PFSK-1 (cell line): ENCODE measurements around the gene FBXL13.

Experiments
- FOXP2 ChIP-seq: optimal IDR thresholded peaks from 2 replicates; pipeline ENCODE3; 2011; ENCODE audit warnings: borderline replicate concordance, control low read depth, inconsistent platforms; ENCODE audit not compliant: insufficient read depth; ENCODE audit errors: extremely low read length, extremely low read depth
- POLR2AphosphoS5 ChIP-seq: IDR thresholded peaks from 2 replicates; pipeline ENCODE4 v1.6.1; 2012; ENCODE audit warnings: low read depth, mild to moderate bottlenecking, control low read depth, low read length, moderate library complexity
- REST ChIP-seq, 2 experiments: IDR thresholded peaks; 2 replicates each; pipeline versions ENCODE4 v1.6.1 to v1.8.0; 2011 to 2012; ENCODE audit warnings: low read depth in 2 of 2, low read length in 2 of 2, control low read depth in 1 of 2, inconsistent platforms in 1 of 2, mild to moderate bottlenecking in 1 of 2, moderate library complexity in 1 of 2; ENCODE audit not compliant: insufficient read depth in 1 of 2
- SIN3A ChIP-seq: IDR thresholded peaks from 2 replicates; pipeline ENCODE4 v1.6.1; 2012; ENCODE audit warnings: mild to moderate bottlenecking, low read length, moderate library complexity, borderline replicate concordance; ENCODE audit not compliant: insufficient read depth
- TAF1 ChIP-seq: IDR thresholded peaks from 2 replicates; pipeline ENCODE4 v1.6.1; 2012; ENCODE audit warnings: low read length, control low read depth, borderline replicate concordance; ENCODE audit not compliant: insufficient read depth

- no peak for TF ChIP-seq POLR2AphosphoS5
- no peak for TF ChIP-seq REST (IDR thresholded peaks at IDR 0.05; ENCODE audit: insufficient read depth in 1 of 2, low read depth in 2 of 2, low read length in 2 of 2)
- no peak for TF ChIP-seq TAF1
- no peak for TF ChIP-seq SIN3A
- no peak for TF ChIP-seq FOXP2
These were observed 214.8 kb downstream of the FBXL13 start for GRCh38 chr7:102859799-102860125.
